ENCODE measurements around the gene EOGT. TPM values are rescaled to one million over a fixed set of nuclear protein-coding genes. Genes with fewer than 3 reads are reported as not detected.

Gene EOGT
- total RNA-seq, 4 donors from 2014 or later, result 35.5 to 57.5 (median 41.5) TPM

DNA sequence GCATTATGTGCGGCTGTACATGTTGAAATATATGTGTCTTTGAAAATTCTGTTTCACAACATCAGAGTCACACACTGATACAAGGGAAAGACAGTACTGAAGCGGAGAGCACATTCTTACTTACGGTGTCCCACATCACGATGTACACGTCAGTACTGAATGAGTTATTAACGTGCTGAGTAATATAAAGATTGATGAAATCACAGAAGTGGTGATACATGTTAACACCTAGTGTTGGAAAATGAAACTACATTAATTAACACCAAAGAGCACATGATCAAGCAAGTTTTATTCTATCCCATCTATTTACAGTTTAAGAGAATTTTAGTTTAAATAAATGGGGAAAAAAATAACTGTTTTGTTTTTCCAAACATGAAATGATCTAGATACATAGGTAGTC lies 15.6 kb downstream of the EOGT start:
- TF ChIP-seq, protein P1, sequence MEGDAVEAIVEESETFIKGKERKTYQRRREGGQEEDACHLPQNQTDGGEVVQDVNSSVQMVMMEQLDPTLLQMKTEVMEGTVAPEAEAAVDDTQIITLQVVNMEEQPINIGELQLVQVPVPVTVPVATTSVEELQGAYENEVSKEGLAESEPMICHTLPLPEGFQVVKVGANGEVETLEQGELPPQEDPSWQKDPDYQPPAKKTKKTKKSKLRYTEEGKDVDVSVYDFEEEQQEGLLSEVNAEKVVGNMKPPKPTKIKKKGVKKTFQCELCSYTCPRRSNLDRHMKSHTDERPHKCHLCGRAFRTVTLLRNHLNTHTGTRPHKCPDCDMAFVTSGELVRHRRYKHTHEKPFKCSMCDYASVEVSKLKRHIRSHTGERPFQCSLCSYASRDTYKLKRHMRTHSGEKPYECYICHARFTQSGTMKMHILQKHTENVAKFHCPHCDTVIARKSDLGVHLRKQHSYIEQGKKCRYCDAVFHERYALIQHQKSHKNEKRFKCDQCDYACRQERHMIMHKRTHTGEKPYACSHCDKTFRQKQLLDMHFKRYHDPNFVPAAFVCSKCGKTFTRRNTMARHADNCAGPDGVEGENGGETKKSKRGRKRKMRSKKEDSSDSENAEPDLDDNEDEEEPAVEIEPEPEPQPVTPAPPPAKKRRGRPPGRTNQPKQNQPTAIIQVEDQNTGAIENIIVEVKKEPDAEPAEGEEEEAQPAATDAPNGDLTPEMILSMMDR (IDR thresholded peaks at IDR 0.05; ENCODE audit: low read depth), result no peak

DNA sequence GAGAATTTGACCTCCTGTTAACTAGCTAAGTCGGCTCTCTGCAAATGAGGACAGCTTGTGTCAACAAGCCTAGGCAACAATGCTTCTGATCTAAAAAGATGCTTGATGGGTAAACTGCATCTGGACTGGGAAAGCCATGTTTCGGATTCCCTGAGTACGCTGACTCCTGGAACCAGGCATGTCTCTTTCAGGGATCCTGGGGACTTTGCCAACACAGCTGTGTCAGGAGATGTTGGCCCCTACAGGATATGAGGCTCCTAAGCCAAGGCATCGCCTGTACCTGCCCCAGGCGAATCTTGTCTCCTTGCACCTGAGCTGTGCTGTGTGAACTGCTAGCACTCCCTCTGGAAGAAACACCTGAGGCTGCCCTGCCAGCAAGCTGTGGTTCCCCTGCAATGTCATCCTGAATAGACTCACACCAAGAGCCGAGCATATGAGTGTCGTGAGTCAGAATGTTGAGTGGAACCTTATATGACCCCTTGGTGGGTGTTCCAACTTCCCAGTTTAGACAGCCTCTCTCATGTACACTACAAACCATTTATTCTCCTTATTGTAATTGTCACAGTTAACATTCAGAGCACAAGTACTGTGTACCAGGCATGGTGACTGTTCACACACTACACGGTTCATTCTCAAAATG lies 17.0 kb downstream of the EOGT start:
- TF ChIP-seq, protein P1 (IDR thresholded peaks at IDR 0.05; ENCODE audit: low read depth), result no peak

DNA sequence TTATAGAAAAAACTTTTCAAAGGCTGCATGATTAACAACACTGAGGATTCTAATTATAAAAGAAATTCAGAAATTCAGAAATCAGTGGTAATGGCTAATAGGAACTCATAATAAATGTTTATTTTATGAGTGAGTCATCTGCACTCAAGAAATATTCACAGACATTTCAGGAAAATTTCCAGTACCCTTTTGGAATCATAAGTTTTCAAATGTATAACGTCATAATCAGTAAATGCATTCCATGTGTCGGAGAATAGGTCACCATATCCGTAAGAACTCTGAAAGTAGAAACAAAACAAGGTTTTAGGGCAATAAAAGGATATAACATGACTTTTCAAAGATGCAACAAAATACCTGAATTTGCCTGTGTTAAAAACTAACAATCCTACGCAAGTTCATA lies 24.7 kb downstream of the EOGT start:
- TF ChIP-seq, protein P1 (IDR thresholded peaks at IDR 0.05; ENCODE audit: low read depth), result no peak

- TF ChIP-seq, protein P1 (IDR thresholded peaks at IDR 0.05; ENCODE audit: low read depth), result no peak
Measured at GRCh38 chr3:68987322-68987721, 26.2 kb downstream of the EOGT start.

GRCh38 chr3:68986496-68987208 lies 26.8 kb downstream of the EOGT start:
- TF ChIP-seq, protein P1 (IDR thresholded peaks at IDR 0.05; ENCODE audit: low read depth), result no peak

GRCh38 chr3:68985146-68985790 lies 28.2 kb downstream of the EOGT start:
- TF ChIP-seq, protein P1 (IDR thresholded peaks at IDR 0.05; ENCODE audit: low read depth), result no peak

DNA sequence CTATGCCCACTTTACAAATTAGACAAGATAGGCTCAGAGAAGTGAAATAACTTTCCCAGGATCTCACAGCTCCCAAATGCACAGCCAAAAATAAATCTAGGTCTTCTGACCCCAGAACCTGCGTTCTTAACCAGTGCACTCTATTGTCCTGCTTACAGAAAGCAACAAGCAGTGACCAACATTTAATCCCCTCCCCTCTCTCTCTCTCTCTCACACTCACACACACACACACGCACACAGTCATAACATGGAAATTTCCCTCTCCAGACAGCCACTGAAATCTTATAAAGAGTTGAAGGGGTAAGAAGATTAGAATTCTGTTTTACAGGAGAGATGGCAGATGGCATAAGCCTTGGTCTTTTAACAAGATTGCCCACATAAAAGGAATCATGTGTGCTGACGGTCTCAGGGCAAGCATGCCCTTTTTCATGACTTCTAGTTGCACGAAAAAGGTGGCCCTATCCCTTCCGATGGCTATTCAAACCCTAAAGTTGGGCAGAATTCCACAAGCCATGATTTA lies 29.4 kb downstream of the EOGT start:
- TF ChIP-seq, protein P1 (IDR thresholded peaks at IDR 0.05; ENCODE audit: low read depth), result no peak

Measured in subcutaneous adipose tissue (tissue), 4 donors.